ENCODE measurements around the gene UGT1A9. TPM values are rescaled to one million over a fixed set of nuclear protein-coding genes. Genes with fewer than 3 reads are reported as not detected.

Gene UGT1A9
- total and polyA plus RNA-seq, 2 experiments from 2014 or later = not detected

DNA sequence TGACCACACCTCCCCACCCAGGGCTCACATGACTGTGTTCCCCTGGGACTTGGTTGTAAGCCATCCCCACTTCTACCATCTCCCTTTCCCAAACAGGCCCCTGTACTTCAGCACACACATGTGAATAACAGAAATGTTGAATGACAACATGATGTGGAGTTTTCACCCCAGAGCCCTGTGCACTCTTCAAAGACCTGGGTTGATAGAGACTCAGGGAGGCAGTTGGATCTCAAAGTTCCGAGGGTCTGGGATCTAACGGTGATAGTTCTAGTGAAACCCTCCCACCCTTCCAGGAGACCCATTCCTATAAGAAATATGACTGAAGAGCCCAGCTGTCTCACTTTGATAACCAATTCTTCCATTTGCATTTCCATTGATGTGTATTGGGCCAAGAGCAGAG is 106.3 kb downstream of the UGT1A9 start, which contains the start of gene MROH2A:
Gene MROH2A, plus strand, starts transcription at position 301 of the 400 bp plus-strand sequence. CDS start 1,029 bp downstream, outside the sequence.
- H3K4me3 ChIP-seq = no peak within 1 kb of the TSS
- no peak for ATAC-seq
- H3F3A ChIP-seq (replicated peaks; ENCODE audit: low read depth) = no peaks in the 10 kb centered on the region
- H3K4me3 Mint-ChIP-seq = no peak within 1 kb of the TSS
- H3K36me3 Mint-ChIP-seq (ENCODE audit: low read depth) = peaks cover 4% of the 10 kb centered on the region; the same call in 2 of the 3 replicates
- H2AFZ ChIP-seq = no peak within 1 kb of the TSS
- DNase-seq (ENCODE audit: low spot score) = no peak
- H3K27ac Mint-ChIP-seq = peak within 1 kb of the TSS; percentile 68
- H3K9me2 ChIP-seq (ENCODE audit: insufficient read depth) = 0 out of 2 replicates have a peak, but pooled peaks cover 4% of the 10 kb centered on the region
- no peaks in the 10 kb centered on the region for H3K36me3 ChIP-seq (ENCODE audit: insufficient read depth)
- H4K20me1 ChIP-seq (replicated peaks; ENCODE audit: insufficient read depth) = no peaks in the 10 kb centered on the region
- H3K4me2 ChIP-seq = no peak within 1 kb of the TSS
- peaks cover 26% of the 10 kb centered on the region for H3K9me3 Mint-ChIP-seq
- H3K4me1 Mint-ChIP-seq = no peaks in the 10 kb centered on the region
- TF ChIP-seq, protein P1, sequence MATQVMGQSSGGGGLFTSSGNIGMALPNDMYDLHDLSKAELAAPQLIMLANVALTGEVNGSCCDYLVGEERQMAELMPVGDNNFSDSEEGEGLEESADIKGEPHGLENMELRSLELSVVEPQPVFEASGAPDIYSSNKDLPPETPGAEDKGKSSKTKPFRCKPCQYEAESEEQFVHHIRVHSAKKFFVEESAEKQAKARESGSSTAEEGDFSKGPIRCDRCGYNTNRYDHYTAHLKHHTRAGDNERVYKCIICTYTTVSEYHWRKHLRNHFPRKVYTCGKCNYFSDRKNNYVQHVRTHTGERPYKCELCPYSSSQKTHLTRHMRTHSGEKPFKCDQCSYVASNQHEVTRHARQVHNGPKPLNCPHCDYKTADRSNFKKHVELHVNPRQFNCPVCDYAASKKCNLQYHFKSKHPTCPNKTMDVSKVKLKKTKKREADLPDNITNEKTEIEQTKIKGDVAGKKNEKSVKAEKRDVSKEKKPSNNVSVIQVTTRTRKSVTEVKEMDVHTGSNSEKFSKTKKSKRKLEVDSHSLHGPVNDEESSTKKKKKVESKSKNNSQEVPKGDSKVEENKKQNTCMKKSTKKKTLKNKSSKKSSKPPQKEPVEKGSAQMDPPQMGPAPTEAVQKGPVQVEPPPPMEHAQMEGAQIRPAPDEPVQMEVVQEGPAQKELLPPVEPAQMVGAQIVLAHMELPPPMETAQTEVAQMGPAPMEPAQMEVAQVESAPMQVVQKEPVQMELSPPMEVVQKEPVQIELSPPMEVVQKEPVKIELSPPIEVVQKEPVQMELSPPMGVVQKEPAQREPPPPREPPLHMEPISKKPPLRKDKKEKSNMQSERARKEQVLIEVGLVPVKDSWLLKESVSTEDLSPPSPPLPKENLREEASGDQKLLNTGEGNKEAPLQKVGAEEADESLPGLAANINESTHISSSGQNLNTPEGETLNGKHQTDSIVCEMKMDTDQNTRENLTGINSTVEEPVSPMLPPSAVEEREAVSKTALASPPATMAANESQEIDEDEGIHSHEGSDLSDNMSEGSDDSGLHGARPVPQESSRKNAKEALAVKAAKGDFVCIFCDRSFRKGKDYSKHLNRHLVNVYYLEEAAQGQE (IDR thresholded peaks at IDR 0.05; ENCODE audit: unreplicated experiment) = no peak
- TF ChIP-seq POLR2AphosphoS5 (IDR thresholded peaks at IDR 0.05; ENCODE audit: low read depth) = no peak
- H3K79me2 ChIP-seq (replicated peaks; ENCODE audit: insufficient read depth) = no peaks in the 10 kb centered on the region
- no peaks in the 10 kb centered on the region for H3K27me3 ChIP-seq (ENCODE audit: insufficient read depth)
- H3K4me1 ChIP-seq (ENCODE audit: insufficient read depth) = no peaks in the 10 kb centered on the region
- H3K27me3 Mint-ChIP-seq (ENCODE audit: insufficient read depth, low read depth, poor library complexity) = no peaks in the 10 kb centered on the region
- H3K27ac ChIP-seq (ENCODE audit: low read depth) = no peak within 1 kb of the TSS

DNA sequence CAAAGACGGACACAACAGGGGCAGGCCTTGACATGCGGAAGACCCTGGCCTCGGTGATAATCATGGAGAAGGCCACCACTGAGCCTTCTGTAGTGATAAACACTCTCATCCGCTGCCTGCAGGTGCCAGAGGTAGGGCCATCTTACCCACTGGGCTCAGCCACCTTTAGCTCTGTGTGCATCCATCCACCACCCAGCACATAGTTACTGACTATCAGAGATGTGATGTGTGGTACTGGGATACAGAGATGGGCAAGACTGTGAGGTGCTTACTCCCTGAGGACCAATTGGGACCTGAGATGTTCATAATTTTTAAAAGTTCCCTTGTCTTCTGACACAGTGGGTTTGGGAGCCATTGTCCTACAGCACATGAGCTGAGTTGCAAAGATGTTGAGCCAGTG is 108.0 kb downstream of the UGT1A9 start:
- no peaks in the 10 kb centered on the region for H3K36me3 ChIP-seq (ENCODE audit: insufficient read depth)
- Mint-ChIP-seq H3K36me3 (ENCODE audit: low read depth) (peaks cover 4% of the 10 kb centered on the region; the same call in 2 of the 3 replicates), H3K4me3 (no peak overlapping the region), H3K27ac (no peak overlapping the region), H3K4me1 (no peaks in the 10 kb centered on the region), H3K9me3 (peaks cover 26% of the 10 kb centered on the region), H3K27me3 (ENCODE audit: insufficient read depth, low read depth, poor library complexity) (no peaks in the 10 kb centered on the region)
- H3K9me2 ChIP-seq (ENCODE audit: insufficient read depth) = 0 out of 2 replicates have a peak, but pooled peaks cover 4% of the 10 kb centered on the region
- no peak overlapping the region for H3K4me2 ChIP-seq
- no peaks in the 10 kb centered on the region for H4K20me1 ChIP-seq (replicated peaks; ENCODE audit: insufficient read depth)
- H3K79me2 ChIP-seq (replicated peaks; ENCODE audit: insufficient read depth) = no peaks in the 10 kb centered on the region
- DNase-seq (ENCODE audit: low spot score) = no peak
- no peak for ATAC-seq
- H3F3A ChIP-seq (replicated peaks; ENCODE audit: low read depth) = no peaks in the 10 kb centered on the region
- no peak overlapping the region for H3K4me3 ChIP-seq
- no peaks in the 10 kb centered on the region for H3K27me3 ChIP-seq (ENCODE audit: insufficient read depth)
- no peak overlapping the region for H3K27ac ChIP-seq (ENCODE audit: low read depth)
- no peaks in the 10 kb centered on the region for H3K4me1 ChIP-seq (ENCODE audit: insufficient read depth)
- no peak overlapping the region for H2AFZ ChIP-seq
- no peak for TF ChIP-seq STAT1 (IDR thresholded peaks at IDR 0.05; ENCODE audit: unreplicated experiment)
- no peak for TF ChIP-seq ZNF114 (CRISPR knock-in tag; IDR thresholded peaks at IDR 0.05)
- TF ChIP-seq, protein P2, sequence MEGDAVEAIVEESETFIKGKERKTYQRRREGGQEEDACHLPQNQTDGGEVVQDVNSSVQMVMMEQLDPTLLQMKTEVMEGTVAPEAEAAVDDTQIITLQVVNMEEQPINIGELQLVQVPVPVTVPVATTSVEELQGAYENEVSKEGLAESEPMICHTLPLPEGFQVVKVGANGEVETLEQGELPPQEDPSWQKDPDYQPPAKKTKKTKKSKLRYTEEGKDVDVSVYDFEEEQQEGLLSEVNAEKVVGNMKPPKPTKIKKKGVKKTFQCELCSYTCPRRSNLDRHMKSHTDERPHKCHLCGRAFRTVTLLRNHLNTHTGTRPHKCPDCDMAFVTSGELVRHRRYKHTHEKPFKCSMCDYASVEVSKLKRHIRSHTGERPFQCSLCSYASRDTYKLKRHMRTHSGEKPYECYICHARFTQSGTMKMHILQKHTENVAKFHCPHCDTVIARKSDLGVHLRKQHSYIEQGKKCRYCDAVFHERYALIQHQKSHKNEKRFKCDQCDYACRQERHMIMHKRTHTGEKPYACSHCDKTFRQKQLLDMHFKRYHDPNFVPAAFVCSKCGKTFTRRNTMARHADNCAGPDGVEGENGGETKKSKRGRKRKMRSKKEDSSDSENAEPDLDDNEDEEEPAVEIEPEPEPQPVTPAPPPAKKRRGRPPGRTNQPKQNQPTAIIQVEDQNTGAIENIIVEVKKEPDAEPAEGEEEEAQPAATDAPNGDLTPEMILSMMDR (conservative IDR thresholded peaks at IDR 0.05; ENCODE audit: low read depth in 2 of 2) = no peak
- TF ChIP-seq EZH2phosphoT487 (IDR thresholded peaks at IDR 0.05; ENCODE audit: unreplicated experiment) = no peak
- no peak for TF ChIP-seq JUNB (IDR thresholded peaks at IDR 0.05; ENCODE audit: unreplicated experiment)
- TF ChIP-seq, protein P3, sequence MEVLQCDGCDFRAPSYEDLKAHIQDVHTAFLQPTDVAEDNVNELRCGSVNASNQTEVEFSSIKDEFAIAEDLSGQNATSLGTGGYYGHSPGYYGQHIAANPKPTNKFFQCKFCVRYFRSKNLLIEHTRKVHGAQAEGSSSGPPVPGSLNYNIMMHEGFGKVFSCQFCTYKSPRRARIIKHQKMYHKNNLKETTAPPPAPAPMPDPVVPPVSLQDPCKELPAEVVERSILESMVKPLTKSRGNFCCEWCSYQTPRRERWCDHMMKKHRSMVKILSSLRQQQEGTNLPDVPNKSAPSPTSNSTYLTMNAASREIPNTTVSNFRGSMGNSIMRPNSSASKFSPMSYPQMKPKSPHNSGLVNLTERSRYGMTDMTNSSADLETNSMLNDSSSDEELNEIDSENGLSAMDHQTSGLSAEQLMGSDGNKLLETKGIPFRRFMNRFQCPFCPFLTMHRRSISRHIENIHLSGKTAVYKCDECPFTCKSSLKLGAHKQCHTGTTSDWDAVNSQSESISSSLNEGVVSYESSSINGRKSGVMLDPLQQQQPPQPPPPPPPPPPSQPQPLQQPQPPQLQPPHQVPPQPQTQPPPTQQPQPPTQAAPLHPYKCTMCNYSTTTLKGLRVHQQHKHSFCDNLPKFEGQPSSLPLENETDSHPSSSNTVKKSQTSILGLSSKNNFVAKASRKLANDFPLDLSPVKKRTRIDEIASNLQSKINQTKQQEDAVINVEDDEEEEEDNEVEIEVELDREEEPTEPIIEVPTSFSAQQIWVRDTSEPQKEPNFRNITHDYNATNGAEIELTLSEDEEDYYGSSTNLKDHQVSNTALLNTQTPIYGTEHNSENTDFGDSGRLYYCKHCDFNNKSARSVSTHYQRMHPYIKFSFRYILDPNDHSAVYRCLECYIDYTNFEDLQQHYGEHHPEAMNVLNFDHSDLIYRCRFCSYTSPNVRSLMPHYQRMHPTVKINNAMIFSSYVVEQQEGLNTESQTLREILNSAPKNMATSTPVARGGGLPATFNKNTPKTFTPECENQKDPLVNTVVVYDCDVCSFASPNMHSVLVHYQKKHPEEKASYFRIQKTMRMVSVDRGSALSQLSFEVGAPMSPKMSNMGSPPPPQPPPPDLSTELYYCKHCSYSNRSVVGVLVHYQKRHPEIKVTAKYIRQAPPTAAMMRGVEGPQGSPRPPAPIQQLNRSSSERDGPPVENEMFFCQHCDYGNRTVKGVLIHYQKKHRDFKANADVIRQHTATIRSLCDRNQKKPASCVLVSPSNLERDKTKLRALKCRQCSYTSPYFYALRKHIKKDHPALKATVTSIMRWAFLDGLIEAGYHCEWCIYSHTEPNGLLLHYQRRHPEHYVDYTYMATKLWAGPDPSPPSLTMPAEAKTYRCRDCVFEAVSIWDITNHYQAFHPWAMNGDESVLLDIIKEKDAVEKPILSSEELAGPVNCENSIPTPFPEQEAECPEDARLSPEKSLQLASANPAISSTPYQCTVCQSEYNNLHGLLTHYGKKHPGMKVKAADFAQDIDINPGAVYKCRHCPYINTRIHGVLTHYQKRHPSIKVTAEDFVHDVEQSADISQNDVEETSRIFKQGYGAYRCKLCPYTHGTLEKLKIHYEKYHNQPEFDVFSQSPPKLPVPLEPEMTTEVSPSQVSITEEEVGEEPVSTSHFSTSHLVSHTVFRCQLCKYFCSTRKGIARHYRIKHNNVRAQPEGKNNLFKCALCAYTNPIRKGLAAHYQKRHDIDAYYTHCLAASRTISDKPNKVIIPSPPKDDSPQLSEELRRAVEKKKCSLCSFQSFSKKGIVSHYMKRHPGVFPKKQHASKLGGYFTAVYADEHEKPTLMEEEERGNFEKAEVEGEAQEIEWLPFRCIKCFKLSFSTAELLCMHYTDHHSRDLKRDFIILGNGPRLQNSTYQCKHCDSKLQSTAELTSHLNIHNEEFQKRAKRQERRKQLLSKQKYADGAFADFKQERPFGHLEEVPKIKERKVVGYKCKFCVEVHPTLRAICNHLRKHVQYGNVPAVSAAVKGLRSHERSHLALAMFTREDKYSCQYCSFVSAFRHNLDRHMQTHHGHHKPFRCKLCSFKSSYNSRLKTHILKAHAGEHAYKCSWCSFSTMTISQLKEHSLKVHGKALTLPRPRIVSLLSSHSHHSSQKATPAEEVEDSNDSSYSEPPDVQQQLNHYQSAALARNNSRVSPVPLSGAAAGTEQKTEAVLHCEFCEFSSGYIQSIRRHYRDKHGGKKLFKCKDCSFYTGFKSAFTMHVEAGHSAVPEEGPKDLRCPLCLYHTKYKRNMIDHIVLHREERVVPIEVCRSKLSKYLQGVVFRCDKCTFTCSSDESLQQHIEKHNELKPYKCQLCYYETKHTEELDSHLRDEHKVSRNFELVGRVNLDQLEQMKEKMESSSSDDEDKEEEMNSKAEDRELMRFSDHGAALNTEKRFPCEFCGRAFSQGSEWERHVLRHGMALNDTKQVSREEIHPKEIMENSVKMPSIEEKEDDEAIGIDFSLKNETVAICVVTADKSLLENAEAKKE (CRISPR knock-in tag; IDR thresholded peaks at IDR 0.05) = no peak
- TF ChIP-seq, protein P4, sequence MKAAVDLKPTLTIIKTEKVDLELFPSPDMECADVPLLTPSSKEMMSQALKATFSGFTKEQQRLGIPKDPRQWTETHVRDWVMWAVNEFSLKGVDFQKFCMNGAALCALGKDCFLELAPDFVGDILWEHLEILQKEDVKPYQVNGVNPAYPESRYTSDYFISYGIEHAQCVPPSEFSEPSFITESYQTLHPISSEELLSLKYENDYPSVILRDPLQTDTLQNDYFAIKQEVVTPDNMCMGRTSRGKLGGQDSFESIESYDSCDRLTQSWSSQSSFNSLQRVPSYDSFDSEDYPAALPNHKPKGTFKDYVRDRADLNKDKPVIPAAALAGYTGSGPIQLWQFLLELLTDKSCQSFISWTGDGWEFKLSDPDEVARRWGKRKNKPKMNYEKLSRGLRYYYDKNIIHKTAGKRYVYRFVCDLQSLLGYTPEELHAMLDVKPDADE (IDR thresholded peaks at IDR 0.05) = no peak
- TF ChIP-seq NANOG (IDR thresholded peaks at IDR 0.05; ENCODE audit: borderline replicate concordance) = no peak

Measured in GM23338 (cell line).